T-helper 1 cell treated with Interleukin-12 subunit alpha and Interleukin-12 subunit beta and Interleukin-4 antibody, amounts not matched to agents 30 μg/mL and 1 μg/mL, for 36 hours (primary cell): Measurements from ENCODE around the gene SLC9A2.

ENCODE experiments used
- H3K27ac Mint-ChIP-seq: one replicate; pipeline ENCODE4 v1.8.0; 2021; ENCODE audit warnings: mild to moderate bottlenecking, mixed read lengths
- H3K27me3 Mint-ChIP-seq: one replicate; pipeline ENCODE4 v1.8.0; 2021; ENCODE audit warnings: low read depth, mixed read lengths
- H3K36me3 Mint-ChIP-seq: one replicate; pipeline ENCODE4 v1.8.0; 2021; ENCODE audit warnings: low read depth, mixed read lengths
- H3K4me1 Mint-ChIP-seq: one replicate; pipeline ENCODE4 v1.8.0; 2021; ENCODE audit warnings: low read depth, mixed read lengths
- H3K4me3 Mint-ChIP-seq: one replicate; pipeline ENCODE4 v1.8.0; 2021; ENCODE audit warnings: mild to moderate bottlenecking, moderate library complexity, mixed read lengths
- H3K9me3 Mint-ChIP-seq: one replicate; pipeline ENCODE4 v1.8.0; 2021; ENCODE audit warnings: mixed read lengths

SLC9A2 gene

GRCh38 chr2:102717308-102718018 is 98.1 kb downstream of the SLC9A2 start:
- peaks cover 12% of the 10 kb centered on the region for H3K36me3 Mint-ChIP-seq
- no peaks in the 10 kb centered on the region for H3K27me3 Mint-ChIP-seq
- H3K4me1 Mint-ChIP-seq, result no peaks in the 10 kb centered on the region
- H3K4me3 Mint-ChIP-seq, result no peak overlapping the region
- no peaks in the 10 kb centered on the region for H3K9me3 Mint-ChIP-seq
- H3K27ac Mint-ChIP-seq, result no peak overlapping the region

DNA sequence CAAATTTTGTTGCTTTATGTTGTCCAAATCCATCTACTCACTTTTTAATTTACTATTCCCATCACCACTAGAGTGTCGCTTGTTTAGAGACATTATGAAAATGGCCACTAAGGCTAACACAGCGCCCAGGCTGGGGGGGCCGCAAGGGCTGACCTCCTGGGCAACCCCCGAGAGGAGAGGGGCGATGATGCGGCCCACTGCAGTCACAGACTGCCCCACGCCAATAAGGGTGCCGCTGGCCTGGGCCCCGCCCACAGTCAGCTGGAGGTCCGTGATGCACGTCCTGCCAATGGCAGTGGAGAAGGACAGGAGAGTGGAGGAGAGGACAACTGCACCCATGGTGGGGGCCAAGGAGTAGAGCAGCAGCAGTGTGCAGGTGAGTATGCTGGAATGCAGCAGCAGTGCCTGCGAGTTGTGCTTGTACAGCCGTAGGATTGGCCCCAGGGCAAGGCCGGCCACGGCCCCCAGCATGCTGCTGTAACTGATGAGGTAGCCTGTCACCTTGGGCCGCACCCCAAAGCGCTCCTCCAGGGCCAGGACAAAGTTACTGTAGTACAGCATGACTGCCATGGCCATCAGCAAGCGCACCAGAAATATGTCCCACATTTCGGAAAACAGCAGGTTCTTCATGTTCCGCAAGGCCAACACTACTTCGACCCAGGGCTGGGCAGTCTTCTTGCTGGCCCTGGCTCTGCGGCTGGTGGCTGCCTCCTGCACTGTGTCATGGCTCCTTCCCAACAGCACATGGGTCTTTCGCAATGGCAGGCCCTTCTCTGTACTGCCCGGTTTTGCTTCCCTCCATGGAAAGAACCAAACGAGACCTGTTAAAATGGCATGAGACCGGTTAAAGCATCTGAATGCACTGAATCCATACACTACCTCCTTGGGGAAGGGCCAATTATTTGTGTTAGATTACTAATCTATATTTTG is 99.3 kb downstream of the SLC9A2 start:
- H3K36me3 Mint-ChIP-seq, result peaks cover 20% of the 10 kb centered on the region
- H3K4me3 Mint-ChIP-seq, result no peak overlapping the region
- no peak overlapping the region for H3K27ac Mint-ChIP-seq
- no peaks in the 10 kb centered on the region for H3K9me3 Mint-ChIP-seq
- no peaks in the 10 kb centered on the region for H3K4me1 Mint-ChIP-seq
- no peaks in the 10 kb centered on the region for H3K27me3 Mint-ChIP-seq

- no peaks in the 10 kb centered on the region for H3K4me1 Mint-ChIP-seq
- peaks cover 25% of the 10 kb centered on the region for H3K36me3 Mint-ChIP-seq
- H3K9me3 Mint-ChIP-seq, result no peaks in the 10 kb centered on the region
- H3K27ac Mint-ChIP-seq, result no peak overlapping the region
- H3K27me3 Mint-ChIP-seq, result no peaks in the 10 kb centered on the region
- no peak overlapping the region for H3K4me3 Mint-ChIP-seq
Observed at GRCh38 chr2:102724016-102724490, 104.7 kb downstream of the SLC9A2 start.

- H3K4me3 Mint-ChIP-seq, result no peak overlapping the region
- peaks cover 25% of the 10 kb centered on the region for H3K36me3 Mint-ChIP-seq
- H3K27ac Mint-ChIP-seq, result no peak overlapping the region
- no peaks in the 10 kb centered on the region for H3K9me3 Mint-ChIP-seq
- H3K27me3 Mint-ChIP-seq, result no peaks in the 10 kb centered on the region
- H3K4me1 Mint-ChIP-seq, result no peaks in the 10 kb centered on the region
Observed at GRCh38 chr2:102724553-102724952, 105.2 kb downstream of the SLC9A2 start.

- Mint-ChIP-seq H3K4me1 (no peaks in the 10 kb centered on the region), H3K27me3 (no peaks in the 10 kb centered on the region), H3K4me3 (no peak overlapping the region), H3K27ac (no peak overlapping the region), H3K36me3 (peaks cover 26% of the 10 kb centered on the region), H3K9me3 (no peaks in the 10 kb centered on the region)
Observed at GRCh38 chr2:102726128-102727087, 107.1 kb downstream of the SLC9A2 start.

DNA sequence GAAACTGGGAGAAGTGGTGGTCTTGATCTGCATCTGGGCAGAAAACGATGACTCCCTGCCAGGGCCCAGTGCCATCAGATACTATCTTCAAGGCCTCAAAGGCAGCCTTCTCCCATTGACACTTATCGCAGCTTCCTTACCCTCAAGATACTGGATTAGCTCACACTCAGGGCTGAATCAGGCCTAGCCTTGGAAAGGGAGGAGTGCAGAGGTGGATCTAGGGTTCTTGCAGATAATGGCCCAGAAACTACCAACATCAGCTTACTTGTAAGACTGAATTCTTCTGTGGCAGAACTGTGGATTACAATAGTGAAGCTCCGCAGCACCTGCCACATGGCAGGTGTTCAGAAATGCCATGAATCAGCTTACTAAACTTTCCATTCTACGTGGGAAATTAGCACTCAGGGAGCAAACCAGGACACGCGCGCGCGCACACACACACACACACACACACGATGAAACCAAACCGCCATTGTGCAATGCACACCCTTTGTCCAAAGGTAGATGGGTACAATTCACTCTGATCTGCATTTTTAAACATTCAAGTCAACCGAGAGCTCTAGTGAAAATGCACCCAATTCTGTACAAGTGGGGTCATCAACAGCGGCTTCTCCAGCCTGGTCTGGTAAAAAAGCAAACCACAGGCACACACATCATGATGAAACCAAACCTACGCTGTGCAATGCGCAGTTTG is 116.2 kb downstream of the SLC9A2 start:
- Mint-ChIP-seq H3K4me1 (peaks cover 22% of the 10 kb centered on the region), H3K36me3 (peaks cover 6% of the 10 kb centered on the region), H3K9me3 (no peaks in the 10 kb centered on the region), H3K4me3 (peak overlapping the region; percentile 93), H3K27ac (no peak overlapping the region), H3K27me3 (peaks cover 5% of the 10 kb centered on the region)

DNA sequence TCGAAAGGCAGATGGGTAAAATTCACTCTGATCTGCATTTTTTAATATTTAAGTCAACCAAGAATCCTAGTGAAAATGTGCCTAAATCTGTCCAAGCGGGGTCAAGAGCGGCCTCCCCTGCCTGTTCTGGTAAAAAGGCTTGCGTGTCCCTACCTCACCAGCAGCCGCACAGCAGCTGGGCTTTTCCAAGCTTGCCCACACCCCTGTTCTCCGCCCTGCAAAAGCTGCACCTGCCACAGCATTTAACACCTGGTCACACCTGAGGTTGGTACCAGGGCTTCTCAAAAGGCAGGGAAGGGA is 116.7 kb downstream of the SLC9A2 start:
- H3K27me3 Mint-ChIP-seq, result peaks cover 7% of the 10 kb centered on the region
- H3K27ac Mint-ChIP-seq, result peak overlapping the region; percentile 78
- peaks cover 6% of the 10 kb centered on the region for H3K36me3 Mint-ChIP-seq
- H3K9me3 Mint-ChIP-seq, result no peaks in the 10 kb centered on the region
- peak overlapping the region; percentile 93 for H3K4me3 Mint-ChIP-seq
- H3K4me1 Mint-ChIP-seq, result peaks cover 22% of the 10 kb centered on the region

- no peaks in the 10 kb centered on the region for H3K9me3 Mint-ChIP-seq
- H3K27me3 Mint-ChIP-seq, result peaks cover 13% of the 10 kb centered on the region
- peaks cover 22% of the 10 kb centered on the region for H3K4me1 Mint-ChIP-seq
- H3K4me3 Mint-ChIP-seq, result peak overlapping the region; percentile 93
- peaks cover 2% of the 10 kb centered on the region for H3K36me3 Mint-ChIP-seq
- H3K27ac Mint-ChIP-seq, result peak overlapping the region; percentile 78
Observed at GRCh38 chr2:102736410-102737409, 117.4 kb downstream of the SLC9A2 start.

GRCh38 chr2:102737431-102737830 is 118.1 kb downstream of the SLC9A2 start:
- Mint-ChIP-seq H3K36me3 (no peaks in the 10 kb centered on the region), H3K27me3 (peaks cover 17% of the 10 kb centered on the region), H3K9me3 (peaks cover 4% of the 10 kb centered on the region), H3K27ac (peak overlapping the region; percentile 56), H3K4me3 (peak overlapping the region; percentile 93), H3K4me1 (peaks cover 22% of the 10 kb centered on the region)

DNA sequence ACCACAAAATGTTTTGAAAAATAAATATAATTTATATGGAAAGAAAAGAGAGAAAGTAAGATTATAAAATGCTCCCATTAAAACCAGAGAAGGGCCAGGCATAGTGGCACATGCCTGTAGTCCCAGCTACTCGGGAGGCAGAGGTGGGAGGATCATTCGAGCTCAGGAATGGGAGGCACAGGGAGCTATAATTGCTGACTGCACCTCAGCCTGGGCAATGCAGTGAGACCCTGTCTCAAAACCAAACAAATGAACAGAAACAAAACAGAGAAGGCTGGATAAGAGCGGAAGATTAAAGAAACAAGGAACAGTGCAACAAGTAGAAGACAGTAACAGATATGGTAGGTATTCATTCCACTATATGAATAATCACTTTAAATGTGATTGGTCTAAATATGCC is 123.9 kb downstream of the SLC9A2 start:
- peaks cover 4% of the 10 kb centered on the region for H3K9me3 Mint-ChIP-seq
- no peak overlapping the region for H3K4me3 Mint-ChIP-seq
- no peak overlapping the region for H3K27ac Mint-ChIP-seq
- H3K36me3 Mint-ChIP-seq, result no peaks in the 10 kb centered on the region
- peaks cover 29% of the 10 kb centered on the region for H3K27me3 Mint-ChIP-seq
- H3K4me1 Mint-ChIP-seq, result no peaks in the 10 kb centered on the region

DNA sequence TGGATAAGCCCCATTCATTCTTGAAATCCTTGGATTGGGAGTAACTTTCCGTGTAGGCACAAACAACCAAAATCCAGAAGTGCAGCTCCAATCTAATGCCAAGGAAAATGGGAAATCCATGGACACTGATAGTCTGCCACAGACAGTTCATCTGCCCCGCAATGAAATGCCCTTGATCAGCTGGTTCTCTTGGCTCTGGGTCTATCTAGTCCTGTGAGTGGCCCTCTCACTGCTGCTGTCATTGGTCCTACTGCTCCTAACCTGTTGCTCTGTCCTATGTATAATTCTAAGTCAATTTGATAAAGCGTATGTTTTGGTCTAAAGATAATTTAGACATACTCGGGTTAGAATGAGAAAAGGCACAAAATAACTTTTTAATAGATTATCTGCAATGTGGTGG is 128.8 kb downstream of the SLC9A2 start:
- Mint-ChIP-seq H3K36me3 (no peaks in the 10 kb centered on the region), H3K4me3 (no peak overlapping the region), H3K27ac (no peak overlapping the region), H3K9me3 (no peaks in the 10 kb centered on the region), H3K4me1 (no peaks in the 10 kb centered on the region), H3K27me3 (peaks cover 13% of the 10 kb centered on the region)

DNA sequence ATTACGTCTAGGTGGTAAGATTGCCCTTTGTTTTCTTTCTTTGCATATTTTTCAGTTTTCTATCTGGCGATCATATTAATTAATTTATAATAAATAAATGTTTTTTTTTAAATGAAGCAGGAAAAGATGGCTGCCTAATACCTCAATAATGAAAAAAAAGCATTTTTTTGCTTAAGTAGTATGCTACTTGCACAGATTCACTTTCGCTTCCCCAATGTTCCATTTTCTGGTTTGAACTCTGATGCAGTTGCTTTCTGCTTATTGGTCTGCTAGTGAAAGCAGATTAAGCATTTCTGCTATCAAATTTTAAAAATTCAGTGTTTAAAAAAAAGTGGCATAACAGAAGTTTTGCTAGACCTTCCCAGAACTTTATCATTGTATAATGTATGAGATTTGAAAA is 130.6 kb downstream of the SLC9A2 start:
- Mint-ChIP-seq H3K9me3 (no peaks in the 10 kb centered on the region), H3K4me3 (no peak overlapping the region), H3K36me3 (no peaks in the 10 kb centered on the region), H3K4me1 (no peaks in the 10 kb centered on the region), H3K27me3 (peaks cover 6% of the 10 kb centered on the region), H3K27ac (no peak overlapping the region)
